Stimulated activated CD8-positive, alpha-beta memory T cell treated with anti-CD3 and anti-CD28 coated beads, Interleukin-7, amount 100 ng/mL, for 4 hours (primary cell): ENCODE results near the gene KIF22.
"Not testable (repeated sequence)": the region's sequence is repeated elsewhere in the genome, so short reads cannot be mapped to it uniquely, and the experiment has no call there.

ENCODE experiments used
- DNase-seq, 2 donors: peaks; one replicate each; pipeline ENCODE4 v3.0.0-alpha.2; 2020; ENCODE audit warnings: low read depth in 2 of 2

The KIF22 gene

DNA sequence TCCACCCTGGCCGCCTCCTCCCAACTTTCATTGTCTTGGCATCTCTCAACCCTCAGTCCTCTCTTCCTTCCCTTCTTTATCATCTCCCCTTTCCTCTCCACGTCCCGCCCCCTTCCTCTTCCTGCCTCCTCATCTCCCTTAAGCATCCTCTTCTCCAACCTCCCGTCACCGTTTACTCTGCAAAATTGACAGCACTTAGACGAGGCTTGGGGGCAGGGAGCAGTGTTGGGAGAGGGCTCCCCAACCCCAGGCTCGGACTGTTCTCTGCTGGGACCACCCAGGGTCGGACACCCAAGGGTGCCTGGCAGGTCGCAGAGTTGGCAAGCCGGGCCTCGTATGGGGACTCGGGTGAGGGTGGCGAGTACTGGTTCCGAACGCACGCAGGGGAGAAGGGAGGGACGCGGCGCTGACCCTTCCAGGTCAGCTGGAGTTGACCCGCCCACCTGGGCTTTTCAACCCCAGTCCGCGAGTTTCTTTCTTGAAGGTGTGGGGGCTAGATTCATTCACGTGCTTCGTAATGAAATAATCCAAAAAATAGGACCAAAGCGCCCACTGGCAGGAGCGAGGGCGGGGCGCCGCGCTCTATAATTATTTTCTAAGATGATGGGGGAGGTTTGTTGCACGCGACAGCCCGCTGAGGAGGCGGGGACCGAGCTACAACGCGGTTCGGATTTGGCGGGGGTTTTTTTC, 24.6 kb downstream of the KIF22 start:
- DNase-seq: peak in 1 of 2 donors; percentile 52

- peak; percentile 97 for DNase-seq
Observed at GRCh38 chr16:29815793-29816693, 25.5 kb downstream of the KIF22 start, which contains the start of gene PAGR1. Gene PAGR1, plus strand, starts transcription at chr16:29816152. Its CDS starts 374 bp downstream, at chr16:29816526.

DNA sequence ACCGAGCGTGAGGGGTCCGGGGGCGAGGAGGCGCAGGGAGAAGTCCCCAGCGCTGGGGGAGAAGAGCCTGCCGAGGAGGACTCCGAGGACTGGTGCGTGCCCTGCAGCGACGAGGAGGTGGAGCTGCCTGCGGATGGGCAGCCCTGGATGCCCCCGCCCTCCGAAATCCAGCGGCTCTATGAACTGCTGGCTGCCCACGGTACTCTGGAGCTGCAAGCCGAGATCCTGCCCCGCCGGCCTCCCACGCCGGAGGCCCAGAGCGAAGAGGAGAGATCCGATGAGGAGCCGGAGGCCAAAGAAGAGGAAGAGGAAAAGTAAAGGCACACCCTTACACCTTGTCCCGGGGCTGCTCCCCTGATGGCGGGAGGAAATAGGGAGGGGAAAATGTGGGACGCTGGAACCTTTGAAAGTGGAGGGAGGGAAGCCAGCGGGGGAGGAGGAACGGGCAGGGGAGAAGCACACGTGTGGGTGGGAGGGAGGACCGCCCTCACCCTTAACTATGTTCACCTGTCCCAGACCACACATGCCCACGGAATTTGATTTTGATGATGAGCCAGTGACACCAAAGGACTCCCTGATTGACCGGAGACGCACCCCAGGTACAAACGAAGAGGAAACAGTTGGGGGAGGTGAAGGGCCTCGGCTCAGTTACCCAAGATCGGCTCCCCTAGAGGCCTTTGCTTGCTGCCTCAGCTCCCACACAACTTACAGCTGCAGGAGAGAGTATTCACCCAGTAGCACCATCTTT, 26.3 kb downstream of the KIF22 start:
- peak in 1 of 2 donors; percentile 45 for DNase-seq

DNA sequence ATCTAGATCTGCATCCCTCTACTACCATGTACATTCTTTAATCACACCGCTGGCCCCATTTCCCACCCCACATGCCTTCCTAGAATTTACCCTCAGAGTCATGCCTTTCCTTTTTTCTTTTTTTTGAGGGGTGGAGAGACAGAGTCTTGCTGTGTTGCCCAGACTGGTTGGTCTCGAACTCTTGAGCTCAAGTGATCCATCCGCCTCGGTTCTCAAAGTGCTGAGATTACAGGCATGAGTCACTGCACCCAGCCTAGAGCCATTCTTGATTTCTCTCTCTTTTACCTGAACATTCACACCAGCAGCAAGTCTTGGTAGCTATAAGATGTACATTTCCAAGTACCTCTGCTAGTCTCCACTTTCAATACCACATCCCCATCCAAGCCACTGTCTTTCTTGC, 27.5 kb downstream of the KIF22 start:
- no peak for DNase-seq

GRCh38 chr16:29819506-29819905, 29.0 kb downstream of the KIF22 start:
- no peak for DNase-seq

GRCh38 chr16:29820271-29820701, 29.7 kb downstream of the KIF22 start, which contains the start of gene MVP:
Gene MVP, plus strand, starts transcription at chr16:29820462. Its CDS starts 10,088 bp downstream, at chr16:29830550.
- DNase-seq: no peak

GRCh38 chr16:29820730-29821642, 30.4 kb downstream of the KIF22 start:
- no peak for DNase-seq

DNA sequence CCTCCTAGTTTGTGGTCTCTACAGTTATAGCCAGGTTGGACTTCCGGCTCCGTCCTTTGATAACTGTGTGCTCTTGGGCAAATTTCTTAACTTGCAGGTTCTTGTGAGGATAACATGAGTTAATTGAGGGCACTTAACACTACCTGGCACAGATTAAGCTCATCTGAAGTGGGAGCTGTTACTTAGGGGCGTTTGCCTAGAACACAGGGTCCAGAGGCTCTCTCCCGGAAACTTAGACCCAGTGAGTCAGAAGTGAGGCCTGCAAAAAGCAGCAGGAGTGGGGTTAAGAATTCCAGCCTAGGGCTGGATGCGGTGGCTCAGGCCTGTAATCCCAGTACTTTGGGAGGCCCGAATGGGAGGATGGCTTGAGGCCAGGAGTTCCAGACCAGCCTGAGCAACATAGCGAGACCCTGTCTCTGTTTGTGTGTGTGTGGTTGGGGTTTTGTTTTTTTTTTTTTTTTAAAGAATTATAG, 31.1 kb downstream of the KIF22 start:
- DNase-seq: no peak

DNA sequence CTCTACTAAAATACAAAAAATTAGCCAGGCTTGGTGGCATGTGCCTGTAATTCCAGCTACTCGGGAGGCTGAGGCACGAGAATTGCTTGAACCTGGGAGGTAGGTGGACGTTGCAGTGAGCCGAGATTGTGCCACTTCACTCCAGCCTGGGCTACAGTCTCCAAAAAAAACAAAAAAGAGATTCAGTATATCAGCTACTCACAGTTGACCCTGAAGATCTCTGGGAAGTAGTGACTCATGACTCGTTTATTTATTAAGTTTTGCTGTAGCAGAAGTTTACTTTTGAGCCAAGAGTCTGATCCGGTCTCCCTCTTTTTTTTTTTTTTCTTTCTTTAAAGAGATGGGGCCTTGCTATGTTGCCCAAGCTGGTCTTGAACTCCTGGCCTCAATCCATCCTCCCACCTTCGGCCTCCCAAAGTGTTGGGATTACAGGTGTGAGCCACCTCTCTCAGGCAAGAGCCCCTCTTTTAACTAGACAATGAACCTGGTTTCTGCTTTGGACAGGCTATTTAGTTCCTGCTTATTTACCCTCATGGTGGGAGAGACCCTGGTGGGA, 34.1 kb downstream of the KIF22 start:
- DNase-seq: no peak

DNA sequence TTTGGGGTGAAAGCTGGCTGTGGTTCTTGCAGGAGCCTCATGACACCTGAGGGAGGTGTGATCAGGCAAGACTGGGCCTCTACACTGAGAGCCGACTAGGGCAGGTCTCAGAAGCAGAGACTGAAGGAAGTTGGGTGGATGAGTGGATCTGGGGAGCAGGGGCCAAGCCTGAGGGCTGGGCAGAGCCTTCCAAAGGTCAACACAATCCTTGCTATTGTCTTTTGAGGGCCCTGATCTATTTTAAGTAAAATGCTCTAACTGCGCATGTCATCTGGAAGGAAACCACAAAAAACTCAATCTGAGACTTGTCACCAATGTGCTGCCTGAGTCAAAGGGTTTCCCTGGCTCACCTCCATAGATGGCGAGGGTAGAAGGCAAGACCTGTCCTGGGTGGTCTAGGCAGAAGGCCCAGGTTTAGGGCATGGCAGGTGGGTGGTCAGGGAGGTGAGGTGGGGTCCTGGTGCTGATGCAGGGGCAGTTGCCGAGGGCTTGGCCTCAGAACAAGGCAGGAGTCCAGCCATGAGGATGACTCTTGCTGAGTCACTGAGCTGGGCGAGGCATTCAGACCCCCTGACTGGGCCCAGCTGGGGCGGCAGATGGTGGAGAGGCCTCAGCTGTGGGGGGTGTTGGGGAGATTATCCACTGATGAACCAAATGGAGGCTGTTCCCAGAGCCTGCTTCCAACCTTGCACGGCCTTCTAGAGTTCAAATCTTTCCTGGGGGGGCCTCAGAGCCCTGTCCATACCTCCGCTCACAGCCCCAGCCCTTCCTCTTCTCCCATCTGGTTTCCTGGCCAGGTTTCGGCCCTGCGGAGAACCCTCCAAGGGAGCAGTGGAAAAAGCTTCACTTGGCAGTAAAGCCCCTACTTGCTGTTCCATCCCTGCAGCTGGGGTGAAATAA, 34.8 kb downstream of the KIF22 start:
- no peak for DNase-seq

DNA sequence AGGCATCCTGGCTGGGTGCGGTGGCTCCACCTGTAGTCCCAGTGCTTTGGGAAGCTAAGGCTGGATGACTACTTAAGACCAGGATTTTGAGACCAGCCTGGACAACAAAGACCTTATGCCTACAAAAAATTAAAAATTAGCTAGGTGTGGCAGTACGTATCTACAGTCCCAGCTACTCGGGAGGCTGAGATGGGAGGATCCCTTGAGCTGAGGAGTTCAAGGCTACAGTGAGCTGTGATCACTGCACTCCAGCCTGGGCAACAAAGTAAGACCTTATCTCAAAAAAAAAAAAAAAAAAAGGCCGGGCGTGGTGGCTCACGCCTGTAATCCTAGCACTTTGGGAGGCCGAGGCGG, 35.8 kb downstream of the KIF22 start:
- no peak for DNase-seq

DNA sequence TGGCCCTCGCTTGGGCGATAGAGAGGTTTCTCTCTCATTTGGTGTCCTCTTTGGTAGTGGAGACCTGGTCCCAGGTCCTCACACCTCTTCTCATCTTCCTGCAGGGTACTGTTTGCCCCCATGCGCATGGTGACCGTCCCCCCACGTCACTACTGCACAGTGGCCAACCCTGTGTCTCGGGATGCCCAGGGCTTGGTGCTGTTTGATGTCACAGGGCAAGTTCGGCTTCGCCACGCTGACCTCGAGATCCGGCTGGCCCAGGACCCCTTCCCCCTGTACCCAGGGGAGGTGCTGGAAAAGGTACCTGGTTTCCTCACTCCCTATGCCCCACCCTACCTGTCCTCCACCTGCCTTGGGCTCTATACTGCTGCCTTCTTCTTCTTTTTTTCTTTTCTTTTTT, 40.2 kb downstream of the KIF22 start:
- no peak for DNase-seq

GRCh38 chr16:29831490-29831889, 40.9 kb downstream of the KIF22 start:
- DNase-seq: no peak

GRCh38 chr16:29833219-29833618, 42.7 kb downstream of the KIF22 start:
- not testable (repeated sequence) for DNase-seq

GRCh38 chr16:29834079-29834478, 43.5 kb downstream of the KIF22 start:
- DNase-seq: no peak

- DNase-seq: no peak
Observed at GRCh38 chr16:29835926-29836325, 45.4 kb downstream of the KIF22 start.

- no peak for DNase-seq
Observed at GRCh38 chr16:29836623-29837022, 46.1 kb downstream of the KIF22 start.

DNA sequence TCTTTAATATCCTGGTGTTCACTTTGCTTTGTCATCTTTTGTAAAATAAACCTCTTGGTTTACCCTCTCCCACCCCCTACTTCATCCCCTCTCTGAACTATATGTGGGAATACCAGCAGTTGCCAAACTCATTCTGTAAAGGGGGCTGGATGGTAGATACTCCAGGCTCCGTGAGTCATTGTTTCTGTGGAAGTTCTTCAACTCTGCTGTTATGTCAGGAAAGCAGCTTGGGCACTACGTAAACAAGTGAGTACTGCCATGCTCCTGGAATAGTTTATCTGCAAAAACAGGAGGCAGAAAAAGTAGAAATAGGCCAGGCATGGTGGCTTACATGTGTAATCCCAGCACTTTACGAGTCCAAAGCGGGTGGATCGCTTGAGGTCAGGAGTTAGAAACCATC, 47.3 kb downstream of the KIF22 start:
- DNase-seq: no peak

- no peak for DNase-seq
Observed at GRCh38 chr16:29839822-29840221, 49.3 kb downstream of the KIF22 start.

GRCh38 chr16:29840240-29840639, 49.7 kb downstream of the KIF22 start:
- no peak for DNase-seq
